ENCODE data around the gene ISM1. TPM values are rescaled to one million over a fixed set of nuclear protein-coding genes. Genes with fewer than 3 reads are reported as not detected.

Gene ISM1
- polyA plus RNA-seq, 3 donors: not detected

- no peak overlapping the region for H3K27ac Mint-ChIP-seq
Observed at GRCh38 chr20:13231031-13231752, 10.1 kb downstream of the ISM1 start.

DNA sequence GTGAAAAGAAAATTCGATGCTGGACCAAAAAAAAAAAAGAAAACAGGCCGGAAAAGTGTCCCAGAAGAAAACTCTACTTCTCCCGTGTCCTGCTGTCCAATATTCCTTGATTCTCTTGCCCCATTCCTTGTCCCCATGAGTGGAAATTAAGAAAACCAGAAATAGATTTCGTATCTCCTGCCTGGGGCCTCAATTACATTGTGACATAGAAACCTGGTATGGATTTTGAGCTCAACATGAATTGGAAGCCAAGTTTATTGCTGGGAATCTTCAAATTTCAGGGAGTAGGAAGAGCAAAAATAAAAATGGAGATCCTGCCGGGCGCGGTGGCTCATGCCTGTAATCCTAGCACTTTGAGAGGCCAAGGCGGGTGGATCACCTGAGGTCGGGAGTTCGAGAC is 11.9 kb downstream of the ISM1 start:
- Histone ChIP-seq H3K4me3 (replicated peaks in 1 of 3; ENCODE audit: low read depth in 2 of 3, low read length in 3 of 3) (no peak overlapping the region), H3K9ac (ENCODE audit: insufficient read depth, low read length, poor library complexity, severe bottlenecking) (no peak overlapping the region), H3K27ac (ENCODE audit: low read depth in 1 of 2, low read length in 2 of 2) (no peak overlapping the region), H3K27me3 (ENCODE audit: control insufficient read depth in 2 of 2, insufficient read depth in 2 of 2, low read length in 2 of 2) (no peaks in the 10 kb centered on the region), H3K9me3 (replicated peaks in 1 of 2; ENCODE audit: control insufficient read depth in 1 of 2, insufficient read depth in 1 of 2, low read length in 2 of 2) (no peaks in the 10 kb centered on the region), H2AFZ (ENCODE audit: insufficient read depth, low read depth, low read length, poor library complexity, severe bottlenecking) (no peak overlapping the region), H3K4me2 (replicated peaks; ENCODE audit: extremely low read depth, low read length, poor library complexity, severe bottlenecking) (no peak overlapping the region), H3K4me1 (ENCODE audit: control insufficient read depth in 1 of 2, insufficient read depth in 2 of 2, low read length in 2 of 2) (no peaks in the 10 kb centered on the region), H3K79me2 (ENCODE audit: insufficient read depth, low read length) (no peaks in the 10 kb centered on the region), H3K36me3 (replicated peaks in 1 of 2; ENCODE audit: control insufficient read depth in 1 of 2, insufficient read depth in 2 of 2, low read length in 2 of 2) (no peaks in the 10 kb centered on the region), H4K20me1 (ENCODE audit: insufficient read depth, low read length) (no peaks in the 10 kb centered on the region)
- no peak overlapping the region for H3K4me3 Mint-ChIP-seq
- WGBS (ENCODE audit: insufficient coverage): 90% methylated on average over 2 of the region's 10 CpGs
- DNase-seq: no peak
- H3K27ac Mint-ChIP-seq: no peak overlapping the region
- TF ChIP-seq CTCF (IDR thresholded peaks at IDR 0.05): no peak
- H3K27me3 Mint-ChIP-seq (ENCODE audit: low read depth in 3 of 3): peaks cover 0 to 2% (median 2%) of the 10 kb centered on the region in 3 donors
- H3K4me1 Mint-ChIP-seq: no peaks in the 10 kb centered on the region
- intact Hi-C loops (cut with micrococcal nuclease): no loop called here
- peaks cover 2 to 11% (median 8%) of the 10 kb centered on the region in 7 donors for H3K9me3 Mint-ChIP-seq
- H3K36me3 Mint-ChIP-seq: no peaks in the 10 kb centered on the region

More at GRCh38 chr20:13231031-13231752, 10.1 kb downstream of the ISM1 start:
- no peak for TF ChIP-seq CTCF (IDR thresholded peaks at IDR 0.05)
- intact Hi-C loops (cut with micrococcal nuclease): no loop called here
- H3K27ac ChIP-seq (ENCODE audit: low read depth in 1 of 2, low read length in 2 of 2): no peak overlapping the region
- H4K20me1 ChIP-seq (ENCODE audit: insufficient read depth, low read length): no peaks in the 10 kb centered on the region
- H3K9me3 Mint-ChIP-seq: peaks cover 2 to 16% (median 9%) of the 10 kb centered on the region in 7 donors
- H3K9ac ChIP-seq (ENCODE audit: insufficient read depth, low read length, poor library complexity, severe bottlenecking): no peak overlapping the region
- H3K27me3 Mint-ChIP-seq (ENCODE audit: low read depth in 3 of 3): peaks cover 0 to 7% (median 4%) of the 10 kb centered on the region in 3 donors
- H3K36me3 ChIP-seq (replicated peaks in 1 of 2; ENCODE audit: control insufficient read depth in 1 of 2, insufficient read depth in 2 of 2, low read length in 2 of 2): no peaks in the 10 kb centered on the region
- H3K4me1 Mint-ChIP-seq: no peaks in the 10 kb centered on the region
- no peaks in the 10 kb centered on the region for H3K4me1 ChIP-seq (ENCODE audit: control insufficient read depth in 1 of 2, insufficient read depth in 2 of 2, low read length in 2 of 2)
- no peaks in the 10 kb centered on the region for H3K36me3 Mint-ChIP-seq
- H3K9me3 ChIP-seq (replicated peaks in 1 of 2; ENCODE audit: control insufficient read depth in 1 of 2, insufficient read depth in 1 of 2, low read length in 2 of 2): no peaks in the 10 kb centered on the region
- no peak overlapping the region for H2AFZ ChIP-seq (ENCODE audit: insufficient read depth, low read depth, low read length, poor library complexity, severe bottlenecking)
- H3K4me3 ChIP-seq (replicated peaks in 1 of 3; ENCODE audit: low read depth in 2 of 3, low read length in 3 of 3): no peak overlapping the region
- 100% methylated on average over 1 of the region's 7 CpGs for WGBS (ENCODE audit: insufficient coverage)
- DNase-seq: no peak
- H3K4me2 ChIP-seq (replicated peaks; ENCODE audit: extremely low read depth, low read length, poor library complexity, severe bottlenecking): no peak overlapping the region
- H3K4me3 Mint-ChIP-seq: no peak overlapping the region
- H3K27me3 ChIP-seq (ENCODE audit: control insufficient read depth in 2 of 2, insufficient read depth in 2 of 2, low read length in 2 of 2): no peaks in the 10 kb centered on the region
- no peaks in the 10 kb centered on the region for H3K79me2 ChIP-seq (ENCODE audit: insufficient read depth, low read length)
